ENCODE measurements around the gene KL.

The KL gene

DNA sequence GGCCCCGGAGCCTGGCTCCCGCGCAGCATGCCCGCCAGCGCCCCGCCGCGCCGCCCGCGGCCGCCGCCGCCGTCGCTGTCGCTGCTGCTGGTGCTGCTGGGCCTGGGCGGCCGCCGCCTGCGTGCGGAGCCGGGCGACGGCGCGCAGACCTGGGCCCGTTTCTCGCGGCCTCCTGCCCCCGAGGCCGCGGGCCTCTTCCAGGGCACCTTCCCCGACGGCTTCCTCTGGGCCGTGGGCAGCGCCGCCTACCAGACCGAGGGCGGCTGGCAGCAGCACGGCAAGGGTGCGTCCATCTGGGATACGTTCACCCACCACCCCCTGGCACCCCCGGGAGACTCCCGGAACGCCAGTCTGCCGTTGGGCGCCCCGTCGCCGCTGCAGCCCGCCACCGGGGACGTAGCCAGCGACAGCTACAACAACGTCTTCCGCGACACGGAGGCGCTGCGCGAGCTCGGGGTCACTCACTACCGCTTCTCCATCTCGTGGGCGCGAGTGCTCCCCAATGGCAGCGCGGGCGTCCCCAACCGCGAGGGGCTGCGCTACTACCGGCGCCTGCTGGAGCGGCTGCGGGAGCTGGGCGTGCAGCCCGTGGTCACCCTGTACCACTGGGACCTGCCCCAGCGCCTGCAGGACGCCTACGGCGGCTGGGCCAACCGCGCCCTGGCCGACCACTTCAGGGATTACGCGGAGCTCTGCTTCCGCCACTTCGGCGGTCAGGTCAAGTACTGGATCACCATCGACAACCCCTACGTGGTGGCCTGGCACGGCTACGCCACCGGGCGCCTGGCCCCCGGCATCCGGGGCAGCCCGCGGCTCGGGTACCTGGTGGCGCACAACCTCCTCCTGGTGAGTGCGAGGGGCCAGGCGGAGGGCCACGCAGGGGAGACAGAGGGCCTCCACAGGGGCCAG lies at the start of gene KL:
Gene KL, plus strand, starts transcription at position 10 of the 909 bp plus-strand sequence. Its CDS starts 18 bp downstream, at position 28.
- DNase-seq (ENCODE audit: low read depth in 2 of 3, low spot score in 2 of 3): no peak

DNA sequence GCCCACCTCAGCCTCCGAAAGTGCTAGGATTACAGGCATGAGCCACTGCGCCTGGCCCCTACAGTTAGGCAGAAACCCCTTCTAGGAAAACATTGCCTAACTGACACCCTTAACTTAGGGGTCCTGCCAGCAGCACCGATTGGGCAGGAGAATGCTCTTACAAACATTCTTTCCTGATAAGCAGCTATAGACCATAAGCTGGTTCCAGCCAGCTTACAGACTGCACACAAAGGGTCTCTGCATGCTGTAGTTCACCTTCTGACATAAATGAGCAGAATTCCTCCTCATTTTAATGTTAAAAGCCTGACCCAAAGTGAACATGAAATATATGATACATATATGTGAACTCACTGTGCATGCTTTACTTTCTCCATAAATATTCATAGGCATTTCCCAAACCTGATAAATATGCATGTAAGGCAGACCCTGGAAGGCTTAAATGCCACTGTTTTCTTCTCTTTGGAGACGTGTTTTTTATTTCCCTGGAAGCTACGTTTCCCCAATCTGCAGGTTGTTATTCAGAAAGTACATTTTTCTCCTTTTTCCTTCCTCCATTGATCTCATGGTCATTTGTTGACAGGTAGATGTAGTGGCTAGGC lies 48.5 kb upstream of the KL start:
- DNase-seq (ENCODE audit: low read depth in 2 of 3, low spot score in 2 of 3): no peak

GRCh38 chr13:32968316-32968715 lies 47.9 kb upstream of the KL start:
- DNase-seq (ENCODE audit: low read depth in 2 of 3, low spot score in 2 of 3): no peak

GRCh38 chr13:32968793-32969192 lies 47.4 kb upstream of the KL start:
- no peak for DNase-seq (ENCODE audit: low read depth in 2 of 3, low spot score in 2 of 3)

GRCh38 chr13:32969516-32969941 lies 46.7 kb upstream of the KL start:
- no peak for DNase-seq (ENCODE audit: low read depth in 2 of 3, low spot score in 2 of 3)

DNA sequence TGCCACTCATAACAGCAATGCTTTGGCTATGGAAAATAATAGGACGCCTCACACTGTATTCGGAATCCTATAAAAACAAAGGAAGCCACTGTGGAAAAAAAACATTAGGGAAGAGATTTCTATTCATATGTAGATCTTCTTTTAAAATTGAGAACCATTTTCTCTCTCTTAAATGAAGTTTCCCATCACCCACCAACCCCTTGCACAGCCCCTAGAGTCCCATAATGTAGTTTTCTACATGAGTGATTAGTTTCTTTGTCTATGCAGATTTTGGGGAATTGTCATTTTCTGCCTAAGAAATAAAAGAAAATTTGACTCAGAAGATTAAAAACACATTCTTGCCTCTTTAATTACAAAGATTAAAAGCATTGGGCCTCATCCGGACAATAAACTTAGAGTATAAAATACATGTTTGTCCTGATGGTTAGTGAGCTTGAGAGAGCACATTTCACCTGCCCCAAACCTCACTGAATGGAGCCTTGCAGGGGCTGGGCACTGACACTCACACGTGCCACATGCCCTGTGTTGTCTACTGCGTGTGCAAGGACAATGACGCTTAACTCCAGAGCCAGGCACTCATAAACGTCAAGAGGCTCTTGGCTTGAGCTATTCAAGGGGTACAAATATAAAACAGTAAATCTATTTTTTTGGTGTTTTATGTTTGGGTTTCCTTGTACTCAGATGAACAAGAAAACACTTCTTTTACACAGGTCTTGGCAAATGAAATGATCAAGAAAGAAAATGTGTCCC lies 40.0 kb upstream of the KL start:
- DNase-seq (ENCODE audit: low read depth in 2 of 3, low spot score in 2 of 3): no peak

GRCh38 chr13:32976912-32977311 lies 39.3 kb upstream of the KL start:
- no peak for DNase-seq (ENCODE audit: low read depth in 2 of 3, low spot score in 2 of 3)

DNA sequence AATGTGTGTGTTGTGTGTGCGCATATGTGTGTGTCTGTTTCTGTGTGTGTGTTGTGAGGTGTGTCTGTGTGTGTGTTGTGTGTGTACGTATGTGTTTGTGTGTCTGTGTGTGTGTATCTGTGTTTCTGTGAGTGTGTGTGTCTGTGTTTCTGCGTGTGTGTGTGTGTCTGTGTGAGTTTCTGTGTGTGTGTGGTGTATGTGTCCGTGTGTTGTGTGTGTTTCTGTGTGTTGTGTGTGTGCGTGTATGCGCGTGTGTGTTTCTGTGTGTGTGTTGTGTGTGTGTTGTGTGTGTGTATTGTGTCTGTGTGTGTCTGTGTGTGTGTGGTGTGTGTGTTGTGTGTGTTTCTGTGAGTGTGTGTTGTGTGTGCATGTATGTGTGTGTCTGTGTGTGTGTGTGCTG lies 38.9 kb upstream of the KL start:
- DNase-seq (ENCODE audit: low read depth in 2 of 3, low spot score in 2 of 3): no peak

GRCh38 chr13:32978278-32978677 lies 37.9 kb upstream of the KL start:
- no peak for DNase-seq (ENCODE audit: low read depth in 2 of 3, low spot score in 2 of 3)

GRCh38 chr13:32983058-32983457 lies 33.2 kb upstream of the KL start:
- DNase-seq (ENCODE audit: low read depth in 2 of 3, low spot score in 2 of 3): no peak

- DNase-seq (ENCODE audit: low read depth in 2 of 3, low spot score in 2 of 3): no peak
Measured at GRCh38 chr13:32984857-32985626, 31.2 kb upstream of the KL start.

GRCh38 chr13:32986552-32986951 lies 29.7 kb upstream of the KL start:
- DNase-seq (ENCODE audit: low read depth in 2 of 3, low spot score in 2 of 3): no peak

GRCh38 chr13:32987462-32987861 lies 28.8 kb upstream of the KL start:
- DNase-seq (ENCODE audit: low read depth in 2 of 3, low spot score in 2 of 3): no peak

GRCh38 chr13:32988608-32989289 lies 27.5 kb upstream of the KL start:
- no peak for DNase-seq (ENCODE audit: low read depth in 2 of 3, low spot score in 2 of 3)

GRCh38 chr13:32989290-32989667 lies 26.9 kb upstream of the KL start:
- DNase-seq (ENCODE audit: low read depth in 2 of 3, low spot score in 2 of 3): no peak

- DNase-seq (ENCODE audit: low read depth in 2 of 3, low spot score in 2 of 3): no peak
Measured at GRCh38 chr13:32989942-32990341, 26.3 kb upstream of the KL start.

DNA sequence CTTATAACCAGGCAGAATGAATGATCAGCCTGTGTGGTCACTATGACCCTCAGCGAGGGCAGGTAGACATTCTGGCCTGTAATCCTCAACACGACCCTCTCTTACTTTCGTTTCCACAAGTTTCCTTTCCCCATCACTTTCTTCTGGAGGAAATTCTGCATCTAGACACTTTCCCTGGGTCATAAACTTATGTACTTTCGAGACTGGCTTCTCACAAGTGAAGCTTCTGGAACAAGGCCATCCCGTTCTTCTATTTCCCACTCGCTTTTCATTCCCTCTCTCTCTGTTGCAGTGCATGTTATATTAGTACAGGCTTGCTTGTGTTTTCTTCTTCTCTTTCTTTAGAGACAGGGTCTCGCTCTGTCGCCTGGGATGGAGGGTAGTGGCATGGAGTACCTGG lies 23.1 kb upstream of the KL start:
- DNase-seq (ENCODE audit: low read depth in 2 of 3, low spot score in 2 of 3): no peak

GRCh38 chr13:32997399-32997798 lies 18.8 kb upstream of the KL start:
- no peak for DNase-seq (ENCODE audit: low read depth in 2 of 3, low spot score in 2 of 3)

GRCh38 chr13:32998966-32999365 lies 17.3 kb upstream of the KL start:
- DNase-seq (ENCODE audit: low read depth in 2 of 3, low spot score in 2 of 3): no peak

- DNase-seq (ENCODE audit: low read depth in 2 of 3, low spot score in 2 of 3): no peak
Measured at GRCh38 chr13:33000365-33000764, 15.9 kb upstream of the KL start.

Data from activated CD8-positive, alpha-beta memory T cell treated with anti-CD3 and anti-CD28 coated beads for 48 hours (primary cell).